Measurements from ENCODE around the gene PRDM13.
"Not testable (repeated sequence)": the region's sequence is repeated elsewhere in the genome, so short reads cannot be mapped to it uniquely, and the experiment has no call there.

Gene PRDM13

DNA sequence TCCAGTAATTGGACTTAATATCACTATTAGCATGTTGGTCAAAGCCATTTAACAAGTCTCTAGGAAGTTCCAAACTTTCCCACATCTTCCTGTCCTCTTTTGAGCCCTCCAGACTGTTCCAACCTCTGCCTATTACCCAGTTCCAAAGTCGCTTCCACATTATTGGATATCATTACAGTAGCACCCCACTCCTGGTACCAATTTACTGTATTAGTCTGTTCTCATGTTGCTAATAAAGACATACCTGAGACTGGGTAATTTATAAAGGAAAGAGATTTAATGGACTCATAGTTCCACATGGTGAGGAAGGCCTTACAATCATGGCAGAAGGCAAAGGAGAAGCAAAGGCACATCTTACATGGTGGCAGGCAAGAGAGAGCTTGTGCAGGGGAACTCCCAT, 31.7 kb downstream of the PRDM13 start:
- DNase-seq, result not testable (repeated sequence)

DNA sequence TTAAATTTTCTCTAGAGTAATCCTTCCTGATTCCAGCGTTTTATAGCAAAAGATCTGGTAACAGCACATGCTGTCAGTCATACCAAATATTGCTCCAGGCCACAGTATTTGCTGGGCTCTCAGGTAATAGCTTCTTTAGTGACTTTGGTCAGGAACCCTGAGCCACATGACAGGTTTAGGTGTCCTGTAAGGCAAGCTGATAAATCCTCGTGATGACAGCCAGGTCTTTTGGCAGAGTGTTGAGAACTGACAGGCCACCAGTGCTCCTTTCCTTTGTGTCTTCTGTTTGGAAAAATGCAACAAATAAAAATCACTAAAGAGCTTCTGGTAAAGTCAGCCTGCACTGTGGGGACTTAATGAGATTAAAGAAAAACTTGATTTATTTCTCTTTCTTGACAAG, 34.6 kb downstream of the PRDM13 start:
- no peak for DNase-seq

DNA sequence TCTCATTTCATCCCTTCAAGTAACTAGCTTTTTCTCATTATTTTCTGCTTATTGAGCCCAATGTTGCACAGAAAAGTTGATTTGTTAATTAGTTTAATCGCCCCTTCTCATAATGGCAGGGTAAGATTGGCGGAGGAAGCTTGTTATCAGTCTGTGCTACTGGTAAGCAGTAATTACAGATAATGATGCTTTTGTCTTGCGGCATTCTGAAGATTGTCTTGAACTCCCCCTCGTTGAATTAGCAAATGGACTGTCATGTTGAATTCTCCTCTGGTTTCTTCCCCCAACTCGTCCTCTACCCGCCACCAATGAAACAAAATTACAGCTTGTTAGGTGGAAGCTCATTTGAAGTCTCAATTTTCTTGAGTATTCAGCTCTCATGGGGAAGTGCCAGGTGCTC, 39.4 kb downstream of the PRDM13 start:
- no peak for DNase-seq

DNA sequence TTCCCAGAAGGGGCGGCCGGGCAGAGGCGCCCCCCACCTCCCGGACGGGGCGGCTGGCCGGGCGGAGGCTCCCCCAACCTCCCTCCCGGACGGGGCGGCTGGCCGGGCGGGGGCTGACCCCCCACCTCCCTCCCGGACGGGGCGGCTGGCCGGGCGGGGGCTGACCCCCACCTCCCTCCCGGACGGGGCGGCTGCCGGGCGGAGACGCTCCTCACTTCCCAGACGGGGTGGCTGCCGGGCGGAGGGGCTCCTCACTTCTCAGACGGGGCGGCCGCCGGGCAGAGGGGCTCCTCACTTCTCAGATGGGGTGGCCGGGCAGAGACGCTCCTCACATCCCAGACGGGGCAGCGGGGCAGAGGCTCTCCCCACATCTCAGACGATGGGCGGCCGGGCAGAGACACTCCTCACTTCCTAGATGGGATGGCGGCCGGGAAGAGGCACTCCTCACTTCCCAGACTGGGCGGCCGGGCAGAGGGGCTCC, 43.5 kb downstream of the PRDM13 start:
- not testable (repeated sequence) for DNase-seq

DNA sequence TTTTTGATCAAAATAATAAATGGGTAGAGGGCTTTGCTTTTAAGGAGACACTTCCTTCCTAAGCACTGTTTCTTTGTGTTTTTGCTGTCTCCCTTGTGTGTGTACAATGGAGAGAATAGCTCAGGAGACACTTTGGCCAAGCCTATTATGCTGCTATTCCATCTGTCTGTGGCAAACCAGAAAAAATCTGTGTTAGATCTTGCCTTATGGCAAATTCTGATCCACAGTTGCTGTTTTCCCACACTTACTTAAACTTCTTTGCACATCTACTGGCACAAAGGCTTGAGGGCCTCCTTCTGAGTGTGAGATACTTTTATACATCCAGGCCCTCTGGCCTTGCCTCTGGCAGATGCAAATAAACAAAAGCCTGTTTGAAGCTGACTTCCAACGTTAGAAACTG, 53.6 kb downstream of the PRDM13 start:
- no peak for DNase-seq

DNA sequence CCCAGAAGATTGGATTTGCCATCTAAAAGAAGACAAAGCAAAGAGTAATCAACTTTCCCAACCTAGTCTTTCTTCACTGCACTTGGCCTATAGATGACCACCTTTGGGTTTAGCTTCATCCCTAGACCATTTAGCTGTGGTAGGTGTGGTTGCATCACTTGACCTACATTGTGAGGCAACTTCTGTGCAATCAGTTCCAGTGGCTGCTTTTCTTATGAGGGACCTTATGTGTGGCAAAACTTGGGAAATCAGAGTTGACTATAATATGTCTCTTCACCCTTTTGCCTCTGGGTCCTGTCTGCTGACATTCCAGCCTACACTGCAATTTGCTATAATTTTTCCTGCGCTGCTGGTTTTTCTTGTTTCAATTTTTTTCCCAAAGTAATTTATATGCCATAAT, 55.2 kb downstream of the PRDM13 start:
- no peak for DNase-seq

DNA sequence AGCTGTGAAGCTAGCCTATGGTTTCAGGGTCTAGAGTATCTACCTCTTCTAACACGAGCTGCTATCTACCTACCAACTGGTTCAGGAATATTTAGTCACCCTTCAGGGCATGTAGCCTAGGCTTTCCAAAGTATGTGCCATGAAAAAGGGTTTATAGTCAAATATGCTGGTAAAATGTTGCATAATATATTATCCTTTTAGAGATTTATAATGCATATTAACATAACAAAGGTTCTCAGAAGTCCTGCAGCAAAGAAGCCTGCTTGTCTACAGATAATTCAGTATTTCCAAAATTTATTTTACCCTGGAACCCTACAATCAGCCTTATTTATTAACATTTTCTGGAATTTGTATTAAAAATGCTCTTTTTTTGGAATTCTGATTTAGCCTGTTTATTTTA, 56.0 kb downstream of the PRDM13 start:
- no peak for DNase-seq

Data from RPMI8226 (cell line).